ENCODE measurements around the gene PPFIA2. TPM values are rescaled to one million over a fixed set of nuclear protein-coding genes. Genes with fewer than 3 reads are reported as not detected.

Gene PPFIA2
- total RNA-seq, 1 experiment from 2014 or later: not detected

GRCh38 chr12:81699551-81699950 lies 59.6 kb downstream of the PPFIA2 start:
- DNase-seq (ENCODE audit: low read depth, low spot score): no peak
- intact Hi-C loops (cut with micrococcal nuclease; ENCODE audit: unreplicated experiment): no loop called here
- ATAC-seq: no peak
- POLR2A ChIA-PET: no interaction called here
- no peak for TF ChIP-seq POLR2AphosphoS5 (IDR thresholded peaks at IDR 0.05; ENCODE audit: low read depth, low read length)
- no peak for TF ChIP-seq REST (IDR thresholded peaks at IDR 0.05; ENCODE audit: insufficient read depth in 1 of 2, low read depth in 2 of 2, low read length in 1 of 2)
- no peaks in the 10 kb centered on the region for H3K36me3 ChIP-seq (ENCODE audit: control insufficient read depth, insufficient read depth, low read length)
- H3K9me3 ChIP-seq (ENCODE audit: control insufficient read depth, insufficient read depth, low read depth, low read length): no peaks in the 10 kb centered on the region
- no peaks in the 10 kb centered on the region for H3K27me3 ChIP-seq (ENCODE audit: control insufficient read depth, insufficient read depth, low read length)
- H3K27ac ChIP-seq (ENCODE audit: low read length): no peak overlapping the region
- CTCF ChIA-PET: no interaction called here
- BruUV-seq (replicated peaks): no TSS peak
- in situ Hi-C loops (cut with HindIII; ENCODE audit: low pct_unique_long_range_greater_than_20kb, low sequenced_read_pairs): no loop called here
- H3K4me3 ChIP-seq (ENCODE audit: low read depth in 2 of 2, low read length in 2 of 2): no peak overlapping the region
- no peaks in the 10 kb centered on the region for H3K4me1 ChIP-seq (ENCODE audit: control insufficient read depth, insufficient read depth, low read length)

- POLR2A ChIA-PET: no interaction called here
- TF ChIP-seq CTCF (IDR thresholded peaks at IDR 0.05): no peak
- TF ChIP-seq POLR2AphosphoS5 (IDR thresholded peaks at IDR 0.05; ENCODE audit: low read depth, low read length): no peak
- TF ChIP-seq SIN3A (IDR thresholded peaks at IDR 0.05; ENCODE audit: borderline replicate concordance, insufficient read depth, low read depth, low read length): no peak
- TF ChIP-seq TCF7L2 (IDR thresholded peaks at IDR 0.05; ENCODE audit: low read depth, low read length): no peak
- no peak for TF ChIP-seq REST (IDR thresholded peaks at IDR 0.05; ENCODE audit: insufficient read depth in 1 of 2, low read depth in 2 of 2, low read length in 1 of 2)
- CTCF ChIA-PET: no interaction called here
These were observed 67.1 kb downstream of the PPFIA2 start for GRCh38 chr12:81692008-81692407.

More at GRCh38 chr12:81692008-81692407, 67.1 kb downstream of the PPFIA2 start:
- no TSS peak for BruUV-seq (replicated peaks)
- Histone ChIP-seq H3K4me3 (ENCODE audit: low read depth in 2 of 2, low read length in 2 of 2) (no peak overlapping the region), H3K4me1 (ENCODE audit: control insufficient read depth, insufficient read depth, low read length) (no peaks in the 10 kb centered on the region), H3K27me3 (ENCODE audit: control insufficient read depth, insufficient read depth, low read length) (no peaks in the 10 kb centered on the region), H3K36me3 (ENCODE audit: control insufficient read depth, insufficient read depth, low read length) (no peaks in the 10 kb centered on the region), H3K9me3 (ENCODE audit: control insufficient read depth, insufficient read depth, low read depth, low read length) (no peaks in the 10 kb centered on the region), H3K27ac (ENCODE audit: low read length) (no peak overlapping the region)
- ATAC-seq (no peak), DNase-seq (ENCODE audit: low read depth, low spot score) (no peak)
- intact Hi-C loops (cut with micrococcal nuclease; ENCODE audit: unreplicated experiment) (no loop called here), in situ Hi-C loops (cut with HindIII; ENCODE audit: low pct_unique_long_range_greater_than_20kb, low sequenced_read_pairs) (no loop called here)

All from Panc1 (cell line).